Stimulated activated CD4-positive, alpha-beta T cell treated with anti-CD3 and anti-CD28 coated beads, Interleukin-4, amount 100 ng/mL, for 24 hours (primary cell): ENCODE data around the gene GDI2.
A peak's percentile ranks its signal among the peaks of the same experiment; 100 is the strongest.
"Not testable (repeated sequence)": the region's sequence is repeated elsewhere in the genome, so short reads cannot be mapped to it uniquely, and the experiment has no call there.

ENCODE experiments used
- DNase-seq: peaks from one replicate; pipeline ENCODE4 v3.0.0-alpha.2; 2020

Gene GDI2

GRCh38 chr10:5777758-5778157 lies 35.5 kb downstream of the GDI2 start:
- not testable (repeated sequence) for DNase-seq

GRCh38 chr10:5776881-5777197 lies 36.4 kb downstream of the GDI2 start:
- no peak for DNase-seq

GRCh38 chr10:5776136-5776880 lies 36.9 kb downstream of the GDI2 start:
- no peak for DNase-seq

- peak; percentile 72 for DNase-seq
Measured at GRCh38 chr10:5775685-5776084, 37.5 kb downstream of the GDI2 start.

- DNase-seq: no peak
Measured at GRCh38 chr10:5774987-5775620, 38.1 kb downstream of the GDI2 start.

GRCh38 chr10:5766189-5766588 lies 47.0 kb downstream of the GDI2 start:
- no peak for DNase-seq

- DNase-seq: no peak
Measured at GRCh38 chr10:5765617-5766016, 47.6 kb downstream of the GDI2 start.

- no peak for DNase-seq
Measured at GRCh38 chr10:5764422-5765297, 48.6 kb downstream of the GDI2 start.

GRCh38 chr10:5762531-5762930 lies 50.7 kb downstream of the GDI2 start:
- DNase-seq: no peak

GRCh38 chr10:5761220-5761619 lies 52.0 kb downstream of the GDI2 start:
- no peak for DNase-seq

GRCh38 chr10:5760515-5760914 lies 52.7 kb downstream of the GDI2 start:
- DNase-seq: no peak

- no peak for DNase-seq
Measured at GRCh38 chr10:5758927-5759326, 54.3 kb downstream of the GDI2 start.

GRCh38 chr10:5757766-5758517 lies 55.3 kb downstream of the GDI2 start:
- no peak for DNase-seq

GRCh38 chr10:5752301-5752871 lies 60.8 kb downstream of the GDI2 start:
- DNase-seq: no peak

GRCh38 chr10:5751601-5752253 lies 61.5 kb downstream of the GDI2 start:
- no peak for DNase-seq

GRCh38 chr10:5748394-5748803 lies 64.8 kb downstream of the GDI2 start:
- no peak for DNase-seq

- no peak for DNase-seq
Measured at GRCh38 chr10:5746197-5746596, 67.0 kb downstream of the GDI2 start.

- DNase-seq: no peak
Measured at GRCh38 chr10:5744849-5745248, 68.4 kb downstream of the GDI2 start.

GRCh38 chr10:5743736-5744135 lies 69.5 kb downstream of the GDI2 start:
- DNase-seq: no peak

- DNase-seq: no peak
Measured at GRCh38 chr10:5742116-5742515, 71.1 kb downstream of the GDI2 start.

GRCh38 chr10:5741276-5741675 lies 72.0 kb downstream of the GDI2 start:
- no peak for DNase-seq

GRCh38 chr10:5738427-5738826 lies 74.8 kb downstream of the GDI2 start:
- no peak for DNase-seq
